Progenitor cell of endocrine pancreas (in vitro differentiated cells): ENCODE measurements around the gene NPTN. TPM values are rescaled to one million over a fixed set of nuclear protein-coding genes. Genes with fewer than 3 reads are reported as not detected.

ENCODE experiments used
- DNase-seq: peaks from one replicate; pipeline ENCODE4 v3.0.0; 2021; ENCODE audit warnings: low spot score; ENCODE audit not compliant: unreplicated experiment
- H3K27ac Mint-ChIP-seq: 2 replicates; pipeline ENCODE4 v1.8.0; 2021; ENCODE audit warnings: mild to moderate bottlenecking, moderate library complexity, mixed read lengths
- H3K27me3 Mint-ChIP-seq: 2 replicates; pipeline ENCODE4 v1.8.0; 2021; ENCODE audit warnings: mixed read lengths
- H3K36me3 Mint-ChIP-seq: 2 replicates; pipeline ENCODE4 v1.8.0; 2022; ENCODE audit warnings: mixed read lengths; ENCODE audit not compliant: insufficient read depth
- H3K4me1 Mint-ChIP-seq: 2 replicates; pipeline ENCODE4 v1.8.0; 2021; ENCODE audit warnings: low read depth, mixed read lengths
- H3K4me3 Mint-ChIP-seq: 2 replicates; pipeline ENCODE4 v1.8.0; 2021; ENCODE audit warnings: low read depth, mild to moderate bottlenecking, moderate library complexity, mixed read lengths
- H3K9me3 Mint-ChIP-seq: 2 replicates; pipeline ENCODE4 v1.8.0; 2021; ENCODE audit warnings: low read depth, mixed read lengths
- total RNA-seq: library from RNA; stranded (reverse); gene quantifications from 2 replicates; pipeline ENCODE4 v1.2.1, GENCODE V29; 2021
- TF ChIP-seq, protein P1 (sequence below): fragments of 200-600 bp; sonication (generic); IDR thresholded peaks from one replicate; pipeline ENCODE4 v1.5.0; 2021; ENCODE audit warnings: antibody characterized with exemption, mild to moderate bottlenecking; ENCODE audit not compliant: unreplicated experiment

NPTN gene
- total RNA-seq, 1 donor from 2014 or later: 81.1 TPM

DNA sequence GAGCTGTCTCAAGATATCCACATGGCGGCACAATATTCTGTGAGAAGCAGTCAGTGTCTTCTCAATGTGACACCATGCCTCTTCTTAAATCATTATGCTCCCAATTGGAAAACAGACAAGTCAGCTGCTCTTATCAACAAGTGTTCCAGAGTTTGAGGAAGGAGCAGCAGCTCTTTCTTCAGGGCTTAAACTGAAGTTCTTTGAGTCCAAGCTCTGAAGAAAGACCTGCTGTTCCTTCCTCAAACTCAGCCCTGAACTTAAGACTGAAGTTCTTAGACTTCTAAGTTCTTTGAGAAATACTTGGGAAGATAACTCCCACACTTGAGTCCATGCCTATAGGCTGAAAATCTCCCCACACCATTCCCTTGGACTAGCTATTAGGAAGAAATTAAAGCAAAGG, 43.4 kb downstream of the NPTN start:
- Mint-ChIP-seq H3K27me3 (no peaks in the 10 kb centered on the region), H3K36me3 (peaks cover 6% of the 10 kb centered on the region), H3K27ac (no peak overlapping the region), H3K4me1 (peaks cover 3% of the 10 kb centered on the region), H3K9me3 (no peaks in the 10 kb centered on the region), H3K4me3 (no peak overlapping the region)
- no peak for DNase-seq
- TF ChIP-seq, protein P1, sequence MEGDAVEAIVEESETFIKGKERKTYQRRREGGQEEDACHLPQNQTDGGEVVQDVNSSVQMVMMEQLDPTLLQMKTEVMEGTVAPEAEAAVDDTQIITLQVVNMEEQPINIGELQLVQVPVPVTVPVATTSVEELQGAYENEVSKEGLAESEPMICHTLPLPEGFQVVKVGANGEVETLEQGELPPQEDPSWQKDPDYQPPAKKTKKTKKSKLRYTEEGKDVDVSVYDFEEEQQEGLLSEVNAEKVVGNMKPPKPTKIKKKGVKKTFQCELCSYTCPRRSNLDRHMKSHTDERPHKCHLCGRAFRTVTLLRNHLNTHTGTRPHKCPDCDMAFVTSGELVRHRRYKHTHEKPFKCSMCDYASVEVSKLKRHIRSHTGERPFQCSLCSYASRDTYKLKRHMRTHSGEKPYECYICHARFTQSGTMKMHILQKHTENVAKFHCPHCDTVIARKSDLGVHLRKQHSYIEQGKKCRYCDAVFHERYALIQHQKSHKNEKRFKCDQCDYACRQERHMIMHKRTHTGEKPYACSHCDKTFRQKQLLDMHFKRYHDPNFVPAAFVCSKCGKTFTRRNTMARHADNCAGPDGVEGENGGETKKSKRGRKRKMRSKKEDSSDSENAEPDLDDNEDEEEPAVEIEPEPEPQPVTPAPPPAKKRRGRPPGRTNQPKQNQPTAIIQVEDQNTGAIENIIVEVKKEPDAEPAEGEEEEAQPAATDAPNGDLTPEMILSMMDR: no peak

DNA sequence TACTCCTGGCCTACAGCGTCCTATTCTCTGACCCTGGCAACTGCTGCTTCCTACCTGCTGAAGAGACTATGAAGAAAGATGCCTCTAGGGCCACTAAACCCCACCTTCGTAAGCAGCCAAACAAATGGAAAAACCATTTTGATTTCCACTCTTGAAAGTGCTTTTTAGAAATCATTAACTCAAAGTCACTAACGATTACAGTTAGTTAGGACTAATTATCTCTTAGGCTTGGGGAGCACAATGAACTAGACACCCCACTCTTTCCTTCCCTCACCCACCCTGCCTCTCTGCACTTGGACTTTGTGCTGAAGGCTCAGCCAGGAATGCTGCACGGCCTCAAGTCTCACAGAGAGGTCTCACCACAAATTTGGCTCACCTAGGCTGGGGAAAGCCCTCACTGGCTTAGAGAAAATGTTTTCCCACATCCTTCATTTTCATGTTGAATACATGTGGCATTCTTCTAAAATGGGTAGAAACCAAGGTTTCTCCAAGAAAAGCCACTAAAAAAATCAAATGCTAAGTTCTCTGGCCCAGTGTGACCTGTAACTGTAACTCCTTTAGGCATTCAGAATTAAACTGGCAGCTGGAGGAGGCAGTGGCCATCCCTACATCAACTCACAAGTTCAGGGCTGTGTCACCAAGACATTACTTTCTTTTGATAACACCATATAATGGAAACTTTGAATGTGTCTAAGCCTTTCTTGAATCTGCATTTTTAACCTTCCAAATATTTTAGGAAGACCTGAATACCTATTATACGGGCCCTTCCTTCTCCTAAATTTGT, 47.1 kb downstream of the NPTN start:
- TF ChIP-seq, protein P1: no peak
- Mint-ChIP-seq H3K27me3 (no peaks in the 10 kb centered on the region), H3K9me3 (no peaks in the 10 kb centered on the region), H3K36me3 (peaks cover 8% of the 10 kb centered on the region), H3K4me1 (no peaks in the 10 kb centered on the region), H3K27ac (no peak overlapping the region), H3K4me3 (no peak overlapping the region)
- no peak for DNase-seq

DNA sequence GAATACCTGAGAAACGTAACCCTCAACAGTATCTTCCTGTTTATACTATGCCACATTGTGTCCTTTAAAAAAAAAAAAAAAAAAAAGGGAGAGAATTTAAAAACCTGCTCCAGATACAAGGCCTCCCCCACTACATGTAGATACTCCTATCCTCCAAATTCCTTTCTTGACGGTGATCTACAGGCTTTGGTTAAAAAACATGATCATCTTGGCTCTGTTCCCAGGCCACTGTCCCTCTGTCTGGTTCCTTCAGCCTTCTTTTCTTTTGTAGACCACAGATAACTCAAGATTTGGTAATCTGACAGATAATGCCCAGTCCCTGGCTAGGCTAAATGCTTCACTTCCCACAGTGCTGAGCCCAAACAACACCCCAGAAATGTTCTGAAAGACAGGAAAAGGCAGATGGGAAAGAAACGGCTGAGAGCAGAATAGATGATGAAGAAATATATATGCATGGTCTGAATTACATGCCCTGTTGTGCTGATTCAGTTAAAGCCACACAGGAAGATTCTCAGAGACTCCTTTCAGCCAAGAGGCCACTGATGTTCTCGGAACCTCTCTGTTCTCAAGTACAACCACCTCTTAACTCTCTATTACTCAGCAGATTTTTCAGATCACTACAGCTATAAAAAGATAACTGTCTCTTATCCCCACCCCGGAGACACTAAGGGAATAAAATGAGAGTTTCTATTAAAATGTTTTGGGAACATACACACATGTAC, 48.3 kb downstream of the NPTN start:
- no peaks in the 10 kb centered on the region for H3K27me3 Mint-ChIP-seq
- no peak overlapping the region for H3K27ac Mint-ChIP-seq

DNA sequence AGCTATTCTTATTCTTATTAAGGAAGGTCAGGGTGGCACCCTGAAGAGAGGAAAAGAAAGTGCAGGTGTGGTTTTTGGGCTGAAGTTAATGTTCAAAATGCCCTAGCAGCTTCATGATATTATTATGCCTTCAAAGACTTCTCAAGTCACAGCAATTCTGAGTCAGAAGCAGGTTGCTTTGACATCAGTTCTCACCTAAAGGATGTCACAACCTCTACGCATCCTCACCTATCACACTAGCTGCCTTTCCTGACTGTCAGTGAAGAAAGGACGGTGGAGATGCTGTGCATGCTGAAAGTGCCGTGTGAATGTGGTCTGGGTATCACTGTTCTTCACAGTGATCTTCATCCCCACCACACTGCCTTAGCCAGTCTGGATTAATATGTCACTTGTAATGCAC, 49.6 kb downstream of the NPTN start:
- TF ChIP-seq, protein P1: no peak
- Mint-ChIP-seq H3K4me3 (no peak overlapping the region), H3K36me3 (peaks cover 8% of the 10 kb centered on the region), H3K27me3 (no peaks in the 10 kb centered on the region), H3K27ac (no peak overlapping the region), H3K4me1 (no peaks in the 10 kb centered on the region), H3K9me3 (no peaks in the 10 kb centered on the region)
- no peak for DNase-seq

More for the DNA sequence above, 48.3 kb downstream of the NPTN start:
- Mint-ChIP-seq H3K4me1 (no peaks in the 10 kb centered on the region), H3K36me3 (peaks cover 8% of the 10 kb centered on the region), H3K9me3 (no peaks in the 10 kb centered on the region), H3K4me3 (no peak overlapping the region)
- no peak for DNase-seq
- TF ChIP-seq, protein P1: no peak

DNA sequence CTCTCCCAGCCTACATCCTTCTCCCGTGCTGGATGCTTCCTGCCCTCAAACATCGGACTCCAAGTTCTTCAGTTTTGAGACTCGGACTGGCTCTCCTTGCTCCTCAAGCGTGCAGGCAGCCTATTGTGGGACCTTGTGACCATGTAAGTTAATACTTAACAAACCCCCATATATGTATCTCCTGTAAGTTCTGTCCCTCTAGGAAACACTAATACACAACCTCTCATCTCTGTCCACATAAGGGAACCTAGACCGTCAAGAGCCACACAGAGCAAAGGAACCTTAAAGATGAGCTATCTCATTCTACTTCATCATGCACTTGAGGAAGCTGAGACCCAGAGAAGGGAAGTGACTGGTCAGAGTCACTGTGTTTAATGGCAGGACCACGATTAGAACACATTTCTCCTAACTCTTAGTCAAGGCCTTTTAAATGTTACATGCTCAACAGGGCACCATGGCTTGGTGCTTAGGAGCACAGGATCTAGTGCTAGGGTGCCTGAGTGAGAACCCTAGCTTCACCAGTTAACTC, 50.3 kb downstream of the NPTN start:
- H3K4me1 Mint-ChIP-seq: peaks cover under 1% of the 10 kb centered on the region
- TF ChIP-seq, protein P1: no peak
- H3K9me3 Mint-ChIP-seq: no peaks in the 10 kb centered on the region
- H3K27ac Mint-ChIP-seq: no peak overlapping the region
- peaks cover 8% of the 10 kb centered on the region for H3K36me3 Mint-ChIP-seq
- no peaks in the 10 kb centered on the region for H3K27me3 Mint-ChIP-seq
- no peak overlapping the region for H3K4me3 Mint-ChIP-seq
- no peak for DNase-seq
